Measurements from ENCODE around the gene RAD18. TPM values are rescaled to one million over a fixed set of nuclear protein-coding genes. Genes with fewer than 3 reads are reported as not detected.

Gene RAD18
- total RNA-seq, 4 donors from 2014 or later: 8.6 to 11.9 (median 9.7) TPM

DNA sequence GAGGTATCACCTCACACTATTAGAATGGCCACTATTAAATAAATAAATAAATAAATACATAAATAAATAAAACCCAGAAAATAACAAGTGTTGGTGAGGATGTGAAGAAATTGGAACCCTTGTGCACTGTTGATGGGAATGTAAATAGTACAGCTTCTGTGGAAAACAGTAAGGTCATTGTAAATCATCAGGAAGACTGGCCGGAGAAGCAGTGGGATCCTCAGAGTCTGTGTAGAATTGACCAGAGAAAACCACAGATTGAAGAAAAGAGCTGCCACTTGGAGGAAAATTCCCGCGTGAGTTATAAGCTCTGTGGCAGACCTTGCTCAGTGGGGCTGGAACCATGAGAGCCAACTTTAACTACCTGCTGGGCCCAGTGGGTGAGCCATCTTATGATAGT, 92.0 kb downstream of the RAD18 start:
- 96% methylated on average over 3 of the region's 3 CpGs; no CpG with 5 or more reads in 1 of the 2 donors for WGBS, 2 donors (ENCODE audit: low coverage in 1 of 2)
- no peak for DNase-seq
- in situ Hi-C loops (cut with MboI; ENCODE audit: low pct_ligation_motif_present in 1 of 4, low pct_unique_long_range_greater_than_20kb in 1 of 4, low sequenced_read_pairs in 3 of 4): no loop called here
- intact Hi-C loops (cut with DNase I; ENCODE audit: low total_unique reads): no loop called here
- H3K27me3 ChIP-seq: no peaks in the 10 kb centered on the region
- H3K27ac ChIP-seq: no peak overlapping the region
- TF ChIP-seq, protein P1, sequence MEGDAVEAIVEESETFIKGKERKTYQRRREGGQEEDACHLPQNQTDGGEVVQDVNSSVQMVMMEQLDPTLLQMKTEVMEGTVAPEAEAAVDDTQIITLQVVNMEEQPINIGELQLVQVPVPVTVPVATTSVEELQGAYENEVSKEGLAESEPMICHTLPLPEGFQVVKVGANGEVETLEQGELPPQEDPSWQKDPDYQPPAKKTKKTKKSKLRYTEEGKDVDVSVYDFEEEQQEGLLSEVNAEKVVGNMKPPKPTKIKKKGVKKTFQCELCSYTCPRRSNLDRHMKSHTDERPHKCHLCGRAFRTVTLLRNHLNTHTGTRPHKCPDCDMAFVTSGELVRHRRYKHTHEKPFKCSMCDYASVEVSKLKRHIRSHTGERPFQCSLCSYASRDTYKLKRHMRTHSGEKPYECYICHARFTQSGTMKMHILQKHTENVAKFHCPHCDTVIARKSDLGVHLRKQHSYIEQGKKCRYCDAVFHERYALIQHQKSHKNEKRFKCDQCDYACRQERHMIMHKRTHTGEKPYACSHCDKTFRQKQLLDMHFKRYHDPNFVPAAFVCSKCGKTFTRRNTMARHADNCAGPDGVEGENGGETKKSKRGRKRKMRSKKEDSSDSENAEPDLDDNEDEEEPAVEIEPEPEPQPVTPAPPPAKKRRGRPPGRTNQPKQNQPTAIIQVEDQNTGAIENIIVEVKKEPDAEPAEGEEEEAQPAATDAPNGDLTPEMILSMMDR (IDR thresholded peaks at IDR 0.05): no peak
- TF ChIP-seq POLR2A (IDR thresholded peaks at IDR 0.05) (no peak), POLR2AphosphoS5 (IDR thresholded peaks at IDR 0.05) (no peak), EP300 (IDR thresholded peaks at IDR 0.05; ENCODE audit: low read depth) (no peak)
- no peaks in the 10 kb centered on the region for H3K9me3 ChIP-seq
- H3K4me1 ChIP-seq: no peaks in the 10 kb centered on the region
- no peaks in the 10 kb centered on the region for H3K36me3 ChIP-seq
- no peak overlapping the region for H3K4me3 ChIP-seq

DNA sequence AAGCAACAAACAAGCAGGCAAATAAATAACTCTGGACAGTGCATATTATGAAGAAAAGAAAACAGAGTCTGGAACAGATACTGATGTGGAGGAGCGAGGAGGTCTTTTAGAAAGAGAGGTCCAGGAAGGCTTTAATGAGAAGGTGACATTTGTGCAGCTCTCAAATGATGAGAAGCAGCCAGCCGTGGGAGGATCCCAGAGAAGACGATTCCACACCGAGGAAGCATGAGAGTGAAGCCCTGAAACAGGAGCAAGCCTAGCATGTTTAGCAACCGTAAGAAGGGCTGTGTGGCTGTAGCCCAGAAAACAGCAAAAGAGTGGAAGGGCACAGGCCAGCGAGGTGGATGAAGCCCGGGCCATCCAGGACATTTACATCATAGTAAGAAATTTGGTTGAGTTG, 93.1 kb downstream of the RAD18 start:
- in situ Hi-C loops (cut with MboI; ENCODE audit: low pct_ligation_motif_present in 1 of 4, low pct_unique_long_range_greater_than_20kb in 1 of 4, low sequenced_read_pairs in 3 of 4): no loop called here
- no peaks in the 10 kb centered on the region for H3K9me3 ChIP-seq
- no peaks in the 10 kb centered on the region for H3K36me3 ChIP-seq
- intact Hi-C loops (cut with DNase I; ENCODE audit: low total_unique reads): no loop called here
- DNase-seq: no peak
- TF ChIP-seq EP300 (IDR thresholded peaks at IDR 0.05; ENCODE audit: low read depth) (no peak), POLR2AphosphoS5 (IDR thresholded peaks at IDR 0.05) (no peak)
- no peaks in the 10 kb centered on the region for H3K27me3 ChIP-seq
- no peaks in the 10 kb centered on the region for H3K4me1 ChIP-seq
- WGBS, 2 donors (ENCODE audit: low coverage in 1 of 2): 93 to 95% methylated on average over 3 to 7 of the region's 7 CpGs
- no peak overlapping the region for H3K4me3 ChIP-seq
- no peak overlapping the region for H3K27ac ChIP-seq

DNA sequence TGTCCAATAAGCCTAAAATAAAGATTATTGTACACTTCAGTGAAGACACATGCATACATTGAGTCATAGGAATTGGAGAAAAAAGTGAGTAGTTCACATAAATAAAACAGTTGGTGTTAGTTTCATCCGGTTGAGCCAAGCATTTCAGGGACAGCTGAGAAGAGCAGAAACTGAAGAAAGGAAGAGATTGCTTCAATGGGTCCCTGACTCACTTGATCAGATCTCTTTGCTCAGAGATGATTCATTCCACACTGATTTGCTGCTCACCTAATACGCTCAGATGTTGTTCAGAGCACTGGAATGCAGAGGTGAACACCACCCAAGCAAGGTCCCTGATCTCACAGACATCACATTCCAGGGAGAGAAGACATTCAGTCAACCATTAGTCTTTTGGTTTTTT, 93.7 kb downstream of the RAD18 start:
- Histone ChIP-seq H3K9me3 (no peaks in the 10 kb centered on the region), H3K4me1 (no peaks in the 10 kb centered on the region), H3K27ac (no peak overlapping the region), H3K36me3 (no peaks in the 10 kb centered on the region), H3K4me3 (no peak overlapping the region), H3K27me3 (no peaks in the 10 kb centered on the region)
- WGBS, 2 donors (ENCODE audit: low coverage in 1 of 2): 79 to 94% methylated on average over 2 of the region's 2 CpGs
- DNase-seq: no peak
- TF ChIP-seq, protein P1 (IDR thresholded peaks at IDR 0.05): no peak
- TF ChIP-seq EP300 (IDR thresholded peaks at IDR 0.05; ENCODE audit: low read depth) (no peak), POLR2AphosphoS5 (IDR thresholded peaks at IDR 0.05) (no peak), POLR2A (IDR thresholded peaks at IDR 0.05) (no peak)
- intact Hi-C loops (cut with DNase I; ENCODE audit: low total_unique reads): loop anchor here (10.0 kb wide), 1 partner anchor 695 kb away; no protein-coding TSS in a partner anchor
- in situ Hi-C loops (cut with MboI; ENCODE audit: low pct_ligation_motif_present in 1 of 4, low pct_unique_long_range_greater_than_20kb in 1 of 4, low sequenced_read_pairs in 3 of 4): no loop called here

DNA sequence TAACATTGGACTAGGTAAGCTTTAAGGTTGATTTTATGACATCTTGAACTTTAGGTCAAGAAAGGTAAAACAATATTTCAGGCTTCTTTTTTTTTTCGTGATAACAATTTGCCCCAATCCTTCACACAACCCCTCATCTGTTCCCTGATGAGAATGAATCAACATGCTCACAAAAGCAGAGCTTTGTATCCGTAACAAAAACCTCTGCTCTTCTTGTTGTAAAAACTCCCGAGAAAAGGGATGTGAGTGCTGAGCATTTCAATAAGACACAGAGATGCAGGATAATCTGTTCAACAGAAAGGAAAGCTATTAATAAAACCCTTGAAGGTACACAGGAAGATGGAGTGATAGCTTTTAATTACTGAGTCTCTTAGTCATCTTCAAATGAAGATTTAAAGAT, 94.3 kb downstream of the RAD18 start:
- in situ Hi-C loops (cut with MboI; ENCODE audit: low pct_ligation_motif_present in 1 of 4, low pct_unique_long_range_greater_than_20kb in 1 of 4, low sequenced_read_pairs in 3 of 4): no loop called here
- no peak for TF ChIP-seq POLR2AphosphoS5 (IDR thresholded peaks at IDR 0.05)
- TF ChIP-seq EP300 (IDR thresholded peaks at IDR 0.05; ENCODE audit: low read depth): no peak
- Histone ChIP-seq H3K9me3 (no peaks in the 10 kb centered on the region), H3K27me3 (no peaks in the 10 kb centered on the region), H3K4me1 (no peaks in the 10 kb centered on the region), H3K4me3 (no peak overlapping the region), H3K27ac (no peak overlapping the region), H3K36me3 (no peaks in the 10 kb centered on the region)
- 80 to 88% methylated on average over 3 of the region's 3 CpGs for WGBS, 2 donors (ENCODE audit: low coverage in 1 of 2)
- no peak for DNase-seq
- intact Hi-C loops (cut with DNase I; ENCODE audit: low total_unique reads): loop anchor here (10.0 kb wide), 1 partner anchor 694 kb away; no protein-coding TSS in a partner anchor

DNA sequence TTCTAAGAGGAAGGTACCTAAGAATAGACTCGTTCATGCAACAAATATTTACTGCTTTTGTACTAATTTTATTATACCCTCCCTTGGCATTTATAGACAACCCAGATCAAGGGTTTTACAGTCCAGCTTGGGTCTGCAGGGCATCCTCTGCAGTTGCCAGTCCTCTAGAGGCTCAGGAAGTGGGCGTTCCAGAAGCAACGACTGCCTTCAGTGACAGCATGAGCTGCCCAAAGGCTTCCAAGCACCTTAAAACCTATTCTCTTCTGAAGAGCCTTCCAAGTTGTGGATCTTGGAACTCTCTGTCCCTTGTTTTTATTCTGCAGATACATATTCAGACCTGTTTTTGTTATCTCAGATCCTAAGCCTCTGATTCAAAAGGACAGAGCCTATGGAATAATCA, 95.6 kb downstream of the RAD18 start:
- Histone ChIP-seq H3K36me3 (no peaks in the 10 kb centered on the region), H3K9me3 (no peaks in the 10 kb centered on the region), H3K4me3 (no peak overlapping the region), H3K27me3 (no peaks in the 10 kb centered on the region), H3K27ac (no peak overlapping the region), H3K4me1 (no peaks in the 10 kb centered on the region)
- WGBS, 2 donors (ENCODE audit: low coverage in 1 of 2): 76 to 82% methylated on average over 3 of the region's 3 CpGs
- intact Hi-C loops (cut with DNase I; ENCODE audit: low total_unique reads) (loop anchor here (10.0 kb wide), 1 partner anchor 693 kb away; no protein-coding TSS in a partner anchor), in situ Hi-C loops (cut with MboI; ENCODE audit: low pct_ligation_motif_present in 1 of 4, low pct_unique_long_range_greater_than_20kb in 1 of 4, low sequenced_read_pairs in 3 of 4) (no loop called here)
- DNase-seq: no peak
- TF ChIP-seq POLR2A (IDR thresholded peaks at IDR 0.05): no peak
- TF ChIP-seq, protein P1 (IDR thresholded peaks at IDR 0.05): no peak
- TF ChIP-seq EP300 (IDR thresholded peaks at IDR 0.05; ENCODE audit: low read depth): no peak
- no peak for TF ChIP-seq POLR2AphosphoS5 (IDR thresholded peaks at IDR 0.05)

Data from transverse colon (tissue), 4 donors.